Testis (tissue), 2 donors: ENCODE measurements around the gene TNKS1BP1.

Experiments
- POLR2A ChIP-seq: fragments of 450-650 bp; IDR thresholded peaks from one replicate; pipeline ENCODE4 v1.6.1; 2017; ENCODE audit warnings: antibody characterized with exemption, mild to moderate bottlenecking, moderate library complexity
- TF ChIP-seq, protein P1 (sequence below), 3 experiments: fragments of 450-650 bp in 2 of 3; fragments of 200-600 bp in 1 of 3; sonication (generic) in 1 of 3; IDR thresholded peaks; one replicate each; pipeline ENCODE4 v1.5.1; 2016 to 2019; ENCODE audit warnings: antibody characterized with exemption in 3 of 3, mild to moderate bottlenecking in 2 of 3, moderate library complexity in 1 of 3

DNA sequence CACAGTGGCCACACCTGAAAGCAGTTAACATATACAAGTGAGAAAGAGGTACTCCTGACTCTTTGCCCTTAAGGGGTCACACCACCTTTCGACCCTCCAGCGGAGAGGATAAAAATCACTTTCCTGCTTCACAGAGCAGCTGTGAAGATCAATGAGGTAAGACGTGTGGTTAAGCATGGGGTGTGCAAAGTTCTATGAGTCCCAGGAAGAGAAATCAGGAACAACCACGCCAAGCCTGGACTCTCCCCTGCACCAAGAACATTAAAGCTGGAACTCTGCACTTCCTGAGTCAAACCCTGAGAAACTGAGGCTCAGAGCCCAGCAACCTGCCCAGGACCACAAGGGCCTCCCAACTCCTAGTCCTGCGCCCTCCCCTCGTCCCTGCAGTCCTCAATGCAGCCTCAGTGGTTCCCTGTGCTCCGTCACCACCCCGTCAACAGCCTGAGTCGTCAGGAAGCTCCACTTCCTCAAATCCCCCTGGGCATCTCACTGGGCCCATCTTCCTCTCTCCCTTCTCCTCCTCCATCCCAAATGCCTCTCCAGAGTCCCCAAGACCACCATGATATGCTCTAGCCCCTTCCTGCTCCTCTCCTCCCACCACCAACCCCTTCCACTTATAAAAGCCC is 17.7 kb downstream of the TNKS1BP1 start:
- no peak for TF ChIP-seq POLR2A
- TF ChIP-seq, protein P1, sequence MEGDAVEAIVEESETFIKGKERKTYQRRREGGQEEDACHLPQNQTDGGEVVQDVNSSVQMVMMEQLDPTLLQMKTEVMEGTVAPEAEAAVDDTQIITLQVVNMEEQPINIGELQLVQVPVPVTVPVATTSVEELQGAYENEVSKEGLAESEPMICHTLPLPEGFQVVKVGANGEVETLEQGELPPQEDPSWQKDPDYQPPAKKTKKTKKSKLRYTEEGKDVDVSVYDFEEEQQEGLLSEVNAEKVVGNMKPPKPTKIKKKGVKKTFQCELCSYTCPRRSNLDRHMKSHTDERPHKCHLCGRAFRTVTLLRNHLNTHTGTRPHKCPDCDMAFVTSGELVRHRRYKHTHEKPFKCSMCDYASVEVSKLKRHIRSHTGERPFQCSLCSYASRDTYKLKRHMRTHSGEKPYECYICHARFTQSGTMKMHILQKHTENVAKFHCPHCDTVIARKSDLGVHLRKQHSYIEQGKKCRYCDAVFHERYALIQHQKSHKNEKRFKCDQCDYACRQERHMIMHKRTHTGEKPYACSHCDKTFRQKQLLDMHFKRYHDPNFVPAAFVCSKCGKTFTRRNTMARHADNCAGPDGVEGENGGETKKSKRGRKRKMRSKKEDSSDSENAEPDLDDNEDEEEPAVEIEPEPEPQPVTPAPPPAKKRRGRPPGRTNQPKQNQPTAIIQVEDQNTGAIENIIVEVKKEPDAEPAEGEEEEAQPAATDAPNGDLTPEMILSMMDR (IDR thresholded peaks at IDR 0.05): no peak
